Neural cell (in vitro differentiated cells): ENCODE results near the gene GOLGA7B.

Source experiments
- CTCF ChIP-seq: fragments of 450-650 bp; IDR thresholded peaks from 2 replicates; pipeline ENCODE4 v1.5.1; 2014; ENCODE audit warnings: antibody characterized with exemption, mild to moderate bottlenecking, moderate library complexity; ENCODE audit not compliant: poor library complexity, severe bottlenecking
- EP300 ChIP-seq: fragments of 450-650 bp; conservative IDR thresholded peaks from 2 replicates; pipeline ENCODE4 v1.6.1; 2014; ENCODE audit warnings: antibody characterized with exemption, mild to moderate bottlenecking, moderate library complexity; ENCODE audit not compliant: poor library complexity, severe bottlenecking
- EZH2 ChIP-seq: fragments of 200-600, 300-800 bp; shearing (Covaris generic), sonication (generic); IDR thresholded peaks from 2 replicates; pipeline ENCODE4 v1.6.1; 2014; ENCODE audit warnings: antibody characterized with exemption, low read length, borderline replicate concordance, mild to moderate bottlenecking; ENCODE audit not compliant: insufficient read depth, poor library complexity, severe bottlenecking
- POLR2AphosphoS5 ChIP-seq: IDR thresholded peaks from 2 replicates; pipeline ENCODE4 v1.6.1; 2012
- RAD21 ChIP-seq: fragments of 450-650 bp; conservative IDR thresholded peaks from 2 replicates; pipeline ENCODE4 v1.6.1; 2014; ENCODE audit warnings: antibody characterized with exemption, mild to moderate bottlenecking, moderate library complexity
- TAF1 ChIP-seq: IDR thresholded peaks from 2 replicates; pipeline ENCODE4 v1.6.1; 2012; ENCODE audit warnings: low read depth

- no peak for TF ChIP-seq EZH2
- no peak for TF ChIP-seq TAF1
- TF ChIP-seq CTCF: no peak
- TF ChIP-seq EP300: no peak
- TF ChIP-seq POLR2AphosphoS5: no peak
- TF ChIP-seq RAD21: no peak
Measured at GRCh38 chr10:97913614-97914013, 64.0 kb downstream of the GOLGA7B start.
